HG03066 (cell line): Measurements from ENCODE around the gene CEACAM5.

Experiments used
- ATAC-seq: cut with Tn5 transposase; IDR thresholded peaks from one replicate; pipeline ENCODE4 v1.9.1; 2021; ENCODE audit warnings: low read depth; ENCODE audit not compliant: unreplicated experiment

Gene CEACAM5

GRCh38 chr19:41708481-41708880 is at the start of gene CEACAM5:
Gene CEACAM5, plus strand, starts transcription at chr19:41708626. Its CDS starts 106 bp downstream, at chr19:41708732.
- no peak for ATAC-seq

GRCh38 chr19:41666075-41666474 is 42.4 kb upstream of the CEACAM5 start:
- no peak for ATAC-seq

DNA sequence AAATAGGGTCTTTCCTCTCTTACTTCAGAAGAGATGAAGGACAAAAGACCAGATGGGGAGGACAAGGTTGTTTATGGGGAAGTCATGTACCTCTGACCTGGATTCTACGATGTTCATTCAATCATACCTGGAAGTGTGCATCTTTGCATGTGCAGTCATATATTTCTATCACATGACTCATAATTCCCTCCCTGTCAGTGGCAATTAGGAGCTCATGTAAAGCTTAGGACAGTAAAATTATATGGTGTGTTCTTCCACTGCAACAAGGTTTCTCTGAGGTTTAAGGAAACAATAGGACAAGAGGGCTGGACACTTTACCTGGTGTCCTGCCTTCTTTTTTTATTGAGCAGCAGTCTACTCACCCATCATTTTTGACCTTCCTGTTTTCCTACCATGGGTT is 40.1 kb upstream of the CEACAM5 start:
- no peak for ATAC-seq

DNA sequence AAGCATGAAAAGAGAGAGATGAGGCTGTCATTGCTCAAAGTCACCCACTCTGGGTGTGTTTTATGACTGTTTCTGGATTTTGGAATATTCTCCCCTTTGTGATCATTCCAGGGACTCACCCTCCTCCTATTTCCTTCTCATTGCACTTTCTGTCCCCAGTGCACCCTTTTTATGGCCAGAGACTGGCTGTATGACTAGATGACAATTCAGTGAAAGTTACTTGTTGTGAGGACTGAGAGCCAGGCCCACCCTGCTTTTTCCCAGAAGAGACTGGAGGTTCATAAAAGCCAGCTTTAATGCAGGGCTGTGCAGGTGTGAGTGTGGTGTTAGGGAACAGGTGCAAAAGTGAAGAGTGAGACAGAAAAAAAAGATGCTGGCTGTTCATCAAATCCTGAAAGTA is 37.7 kb upstream of the CEACAM5 start:
- no peak for ATAC-seq

GRCh38 chr19:41671486-41671885 is 36.9 kb upstream of the CEACAM5 start:
- ATAC-seq = no peak

- no peak for ATAC-seq
Observed at GRCh38 chr19:41682437-41682836, 26.0 kb upstream of the CEACAM5 start.

GRCh38 chr19:41687419-41687818 is 21.0 kb upstream of the CEACAM5 start:
- no peak for ATAC-seq

GRCh38 chr19:41688098-41688497 is 20.3 kb upstream of the CEACAM5 start, which contains the start of gene CEACAM7:
Gene CEACAM7, minus strand, starts transcription at chr19:41688270. Its CDS starts 105 bp downstream, at chr19:41688165.
- no peak for ATAC-seq

DNA sequence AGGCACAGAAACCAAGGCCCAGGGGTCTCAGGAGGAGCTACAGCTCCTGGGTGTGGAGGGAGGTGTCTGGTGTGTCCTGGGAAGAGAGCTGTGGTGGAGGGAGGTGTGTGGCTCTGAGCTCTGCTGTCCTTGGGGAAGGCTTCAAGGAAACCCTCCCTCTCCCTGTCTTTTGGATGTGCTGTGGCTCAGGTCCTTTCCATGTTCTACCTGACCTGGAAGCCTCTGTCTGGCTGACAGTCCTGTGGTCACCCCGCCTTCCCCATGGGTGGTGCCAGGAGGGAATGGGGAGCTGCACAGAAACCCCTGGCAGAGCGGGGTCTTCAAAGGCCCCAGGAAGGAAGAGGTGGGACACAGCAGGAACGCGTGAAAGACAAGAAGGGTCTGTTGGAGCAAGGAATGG is 19.7 kb upstream of the CEACAM5 start:
- no peak for ATAC-seq

- no peak for ATAC-seq
Observed at GRCh38 chr19:41689993-41690800, 18.2 kb upstream of the CEACAM5 start.

GRCh38 chr19:41690801-41691065 is 17.7 kb upstream of the CEACAM5 start:
- no peak for ATAC-seq

DNA sequence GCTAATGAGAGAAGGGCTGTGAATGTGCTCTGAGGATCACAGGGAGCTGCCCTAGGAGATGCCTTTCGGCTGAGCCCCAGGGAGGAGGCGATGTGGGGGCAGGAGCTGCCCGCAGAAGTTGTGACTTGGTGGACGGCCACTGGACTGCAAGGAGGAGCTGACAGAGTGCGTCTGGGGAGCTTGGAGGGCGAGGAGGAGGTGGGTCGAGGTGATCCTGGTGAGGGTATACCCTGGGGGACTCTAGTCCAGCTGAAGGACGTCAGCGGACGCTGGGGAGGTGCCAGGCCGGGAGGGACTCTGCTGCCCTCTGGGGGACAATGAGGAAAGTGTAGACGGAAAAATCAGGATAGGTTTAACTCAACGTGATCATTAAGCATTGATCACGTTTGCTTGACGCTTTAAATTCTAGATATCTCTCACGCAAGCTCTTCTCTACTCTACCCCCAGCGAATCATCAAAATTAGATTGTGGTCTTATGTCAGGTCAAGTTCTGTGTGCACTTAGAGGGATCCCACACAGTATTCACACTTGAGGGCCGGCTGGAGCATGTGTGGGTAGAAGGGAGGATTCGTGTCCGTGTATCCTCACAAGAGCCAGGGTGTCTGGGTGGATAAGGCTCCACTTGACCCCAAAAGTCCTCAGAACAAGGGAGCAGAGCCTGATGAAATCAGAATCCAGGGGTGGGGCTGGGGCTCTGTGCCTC is 17.0 kb upstream of the CEACAM5 start:
- no peak for ATAC-seq

- no peak for ATAC-seq
Observed at GRCh38 chr19:41694196-41694595, 14.2 kb upstream of the CEACAM5 start.

DNA sequence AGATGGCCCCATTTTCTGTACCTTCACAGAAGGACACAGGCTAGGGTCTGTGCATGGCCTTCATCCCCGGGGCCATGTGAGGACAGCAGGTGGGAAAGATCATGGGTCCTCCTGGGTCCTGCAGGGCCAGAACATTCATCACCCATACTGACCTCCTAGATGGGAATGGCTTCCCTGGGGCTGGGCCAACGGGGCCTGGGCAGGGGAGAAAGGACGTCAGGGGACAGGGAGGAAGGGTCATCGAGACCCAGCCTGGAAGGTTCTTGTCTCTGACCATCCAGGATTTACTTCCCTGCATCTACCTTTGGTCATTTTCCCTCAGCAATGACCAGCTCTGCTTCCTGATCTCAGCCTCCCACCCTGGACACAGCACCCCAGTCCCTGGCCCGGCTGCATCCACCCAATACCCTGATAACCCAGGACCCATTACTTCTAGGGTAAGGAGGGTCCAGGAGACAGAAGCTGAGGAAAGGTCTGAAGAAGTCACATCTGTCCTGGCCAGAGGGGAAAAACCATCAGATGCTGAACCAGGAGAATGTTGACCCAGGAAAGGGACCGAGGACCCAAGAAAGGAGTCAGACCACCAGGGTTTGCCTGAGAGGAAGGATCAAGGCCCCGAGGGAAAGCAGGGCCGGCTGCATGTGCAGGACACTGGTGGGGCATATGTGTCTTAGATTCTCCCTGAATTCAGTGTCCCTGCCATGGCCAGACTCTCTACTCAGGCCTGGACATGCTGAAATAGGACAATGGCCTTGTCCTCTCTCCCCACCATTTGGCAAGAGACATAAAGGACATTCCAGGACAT is 13.4 kb upstream of the CEACAM5 start:
- ATAC-seq = no peak

- no peak for ATAC-seq
Observed at GRCh38 chr19:41695745-41696144, 12.7 kb upstream of the CEACAM5 start.

DNA sequence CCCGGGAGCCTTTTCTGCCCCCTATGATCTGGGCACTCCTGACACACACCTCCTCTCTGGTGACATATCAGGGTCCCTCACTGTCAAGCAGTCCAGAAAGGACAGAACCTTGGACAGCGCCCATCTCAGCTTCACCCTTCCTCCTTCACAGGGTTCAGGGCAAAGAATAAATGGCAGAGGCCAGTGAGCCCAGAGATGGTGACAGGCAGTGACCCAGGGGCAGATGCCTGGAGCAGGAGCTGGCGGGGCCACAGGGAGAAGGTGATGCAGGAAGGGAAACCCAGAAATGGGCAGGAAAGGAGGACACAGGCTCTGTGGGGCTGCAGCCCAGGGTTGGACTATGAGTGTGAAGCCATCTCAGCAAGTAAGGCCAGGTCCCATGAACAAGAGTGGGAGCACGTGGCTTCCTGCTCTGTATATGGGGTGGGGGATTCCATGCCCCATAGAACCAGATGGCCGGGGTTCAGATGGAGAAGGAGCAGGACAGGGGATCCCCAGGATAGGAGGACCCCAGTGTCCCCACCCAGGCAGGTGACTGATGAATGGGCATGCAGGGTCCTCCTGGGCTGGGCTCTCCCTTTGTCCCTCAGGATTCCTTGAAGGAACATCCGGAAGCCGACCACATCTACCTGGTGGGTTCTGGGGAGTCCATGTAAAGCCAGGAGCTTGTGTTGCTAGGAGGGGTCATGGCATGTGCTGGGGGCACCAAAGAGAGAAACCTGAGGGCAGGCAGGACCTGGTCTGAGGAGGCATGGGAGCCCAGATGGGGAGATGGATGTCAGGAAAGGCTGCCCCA is 11.8 kb upstream of the CEACAM5 start:
- ATAC-seq = no peak

- no peak for ATAC-seq
Observed at GRCh38 chr19:41697198-41697855, 11.1 kb upstream of the CEACAM5 start.

GRCh38 chr19:41698746-41699230 is 9.6 kb upstream of the CEACAM5 start:
- ATAC-seq = no peak

DNA sequence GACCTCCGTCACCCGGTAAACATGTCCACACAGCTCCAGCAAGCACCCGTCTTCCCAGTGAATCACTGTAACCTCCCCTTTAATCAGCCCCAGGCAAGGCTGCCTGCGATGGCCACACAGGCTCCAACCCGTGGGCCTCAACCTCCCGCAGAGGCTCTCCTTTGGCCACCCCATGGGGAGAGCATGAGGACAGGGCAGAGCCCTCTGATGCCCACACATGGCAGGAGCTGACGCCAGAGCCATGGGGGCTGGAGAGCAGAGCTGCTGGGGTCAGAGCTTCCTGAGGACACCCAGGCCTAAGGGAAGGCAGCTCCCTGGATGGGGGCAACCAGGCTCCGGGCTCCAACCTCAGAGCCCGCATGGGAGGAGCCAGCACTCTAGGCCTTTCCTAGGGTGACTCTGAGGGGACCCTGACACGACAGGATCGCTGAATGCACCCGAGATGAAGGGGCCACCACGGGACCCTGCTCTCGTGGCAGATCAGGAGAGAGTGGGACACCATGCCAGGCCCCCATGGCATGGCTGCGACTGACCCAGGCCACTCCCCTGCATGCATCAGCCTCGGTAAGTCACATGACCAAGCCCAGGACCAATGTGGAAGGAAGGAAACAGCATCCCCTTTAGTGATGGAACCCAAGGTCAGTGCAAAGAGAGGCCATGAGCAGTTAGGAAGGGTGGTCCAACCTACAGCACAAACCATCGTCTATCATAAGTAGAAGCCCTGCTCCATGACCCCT is 9.0 kb upstream of the CEACAM5 start:
- ATAC-seq = no peak
